ENCODE measurements around the gene MYOT.
"Not testable (repeated sequence)": the region's sequence is repeated elsewhere in the genome, so short reads cannot be mapped to it uniquely, and the experiment has no call there.

Gene MYOT

DNA sequence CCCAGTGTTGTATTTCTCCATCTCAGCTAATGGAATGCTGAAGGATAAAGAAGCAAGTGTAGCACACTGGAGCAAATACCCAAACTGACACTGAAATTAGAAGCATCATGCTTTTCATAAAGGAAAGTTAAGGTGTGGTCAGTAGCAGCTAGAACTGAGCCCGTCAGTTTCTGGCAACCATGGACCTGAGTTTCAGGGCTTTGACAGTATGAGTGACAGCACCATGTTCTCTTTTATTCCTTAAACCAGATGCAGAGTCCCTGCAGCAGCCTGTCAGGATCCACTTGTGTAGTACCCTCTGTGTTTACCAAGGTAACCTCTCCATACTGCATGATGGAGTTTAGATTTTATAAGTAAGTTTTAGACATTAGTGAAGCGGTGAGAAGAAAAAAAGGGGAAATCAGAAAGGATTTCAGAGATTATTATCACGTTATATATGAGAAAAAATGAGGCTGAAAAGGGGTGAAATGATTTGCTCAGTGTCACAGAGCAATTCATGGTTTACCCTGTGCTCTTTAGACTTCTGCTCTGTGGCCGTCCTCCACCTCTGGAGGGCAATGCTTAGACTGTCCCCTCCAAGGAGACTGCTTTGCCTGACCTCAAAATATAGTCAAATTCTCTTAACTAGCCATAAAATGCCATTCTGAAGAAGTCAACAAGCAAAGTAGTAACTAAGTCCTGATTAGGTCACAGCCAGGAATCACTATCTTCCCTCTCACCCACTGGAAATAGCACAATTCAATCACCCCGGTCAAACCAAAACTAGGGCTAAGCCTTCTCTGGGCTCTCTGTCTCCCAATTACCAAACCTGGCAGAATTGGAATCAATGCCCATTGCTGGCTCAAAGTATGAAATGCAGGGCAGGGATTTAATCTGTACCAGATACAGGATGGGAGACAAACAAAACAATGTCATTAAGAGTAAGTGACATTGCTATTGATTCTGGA lies 10.5 kb upstream of the MYOT start:
- DNase-seq: no peak

DNA sequence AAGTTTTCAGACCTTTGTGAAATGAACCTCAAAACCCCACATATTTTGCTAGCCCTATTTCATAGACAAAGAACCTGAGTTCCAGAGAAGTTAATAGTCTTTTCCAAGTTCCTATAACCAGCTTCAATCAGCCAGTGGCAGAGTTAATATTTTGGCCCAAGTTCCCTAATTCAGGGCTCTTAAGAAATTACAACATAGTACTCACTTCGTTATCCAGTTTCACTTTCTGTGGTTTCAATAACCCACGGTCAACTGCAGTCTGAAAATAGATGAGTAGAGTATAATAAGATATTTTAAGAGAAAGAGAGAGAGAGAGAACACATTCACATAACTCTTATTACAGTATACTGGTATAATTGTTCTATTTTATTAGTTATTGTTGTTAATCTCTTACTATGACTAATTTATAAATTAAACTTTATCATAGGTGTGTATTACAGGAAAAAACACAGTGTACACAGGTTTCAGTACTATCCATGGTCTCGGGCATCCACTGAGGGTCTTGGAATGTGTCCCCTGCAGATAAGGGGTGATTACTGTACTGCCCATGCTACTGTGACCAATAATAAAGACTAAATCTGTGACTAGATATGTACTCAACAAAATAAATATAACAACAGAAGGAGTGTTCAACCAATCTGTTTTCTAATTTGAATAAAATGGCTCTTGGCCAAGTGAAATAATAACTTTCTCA lies 9.3 kb upstream of the MYOT start:
- no peak for DNase-seq

DNA sequence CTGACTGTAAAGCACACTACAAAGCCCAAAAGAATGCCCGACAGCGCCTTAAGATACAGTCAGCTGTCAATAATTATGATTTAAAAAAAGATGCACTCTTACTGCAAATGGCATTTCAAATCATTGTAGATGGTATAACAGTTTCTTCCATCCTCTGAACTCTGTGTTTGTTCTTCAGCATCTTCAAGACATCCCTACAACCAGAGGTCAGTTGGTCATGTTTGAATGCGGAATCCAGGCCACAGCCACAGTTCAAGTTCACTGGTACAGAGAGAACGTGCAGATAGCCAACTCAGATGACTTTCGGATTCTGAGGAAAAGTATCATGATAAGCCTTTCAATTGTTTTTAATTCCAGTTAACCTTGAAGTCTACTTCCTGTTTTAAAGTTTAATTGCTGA lies 8.7 kb upstream of the MYOT start:
- DNase-seq: no peak

DNA sequence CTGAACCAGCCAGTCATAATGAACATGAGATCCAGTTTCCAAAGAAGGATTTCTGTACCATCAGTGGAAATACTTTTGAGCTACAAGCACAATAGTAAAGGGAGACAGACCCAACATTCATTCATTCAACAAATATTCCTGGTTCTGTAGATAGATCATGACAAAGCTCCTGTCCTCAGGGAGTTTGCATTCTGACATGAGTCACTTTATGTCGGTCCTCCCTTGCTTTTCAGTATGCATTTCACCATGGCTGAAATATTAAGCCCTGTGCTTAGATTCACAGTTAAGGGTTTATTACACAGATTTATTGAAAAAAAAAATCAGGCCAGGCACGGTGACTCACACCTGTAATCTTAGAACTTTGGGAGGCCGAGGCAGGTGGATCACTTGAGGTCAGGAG lies 5.4 kb upstream of the MYOT start:
- DNase-seq: no peak

DNA sequence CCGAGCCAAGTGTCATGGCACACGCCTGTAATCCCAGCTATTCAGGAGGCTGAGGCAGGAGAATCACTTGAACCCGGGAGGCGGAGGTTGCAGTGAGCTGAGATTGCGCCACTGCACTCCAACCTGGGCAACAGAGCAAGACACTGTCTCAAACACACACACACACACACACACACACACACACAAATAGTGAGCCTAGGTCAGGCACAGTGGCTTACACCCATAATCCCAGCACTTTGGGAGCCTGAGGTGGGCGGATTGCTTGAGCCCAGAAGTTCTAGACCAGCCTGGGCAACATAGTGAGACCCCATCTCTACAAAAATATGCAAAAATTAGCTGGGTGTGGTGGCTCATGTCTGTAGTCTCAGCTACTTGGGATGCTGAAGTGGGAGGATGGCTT lies 4.0 kb upstream of the MYOT start:
- DNase-seq: not testable (repeated sequence)

DNA sequence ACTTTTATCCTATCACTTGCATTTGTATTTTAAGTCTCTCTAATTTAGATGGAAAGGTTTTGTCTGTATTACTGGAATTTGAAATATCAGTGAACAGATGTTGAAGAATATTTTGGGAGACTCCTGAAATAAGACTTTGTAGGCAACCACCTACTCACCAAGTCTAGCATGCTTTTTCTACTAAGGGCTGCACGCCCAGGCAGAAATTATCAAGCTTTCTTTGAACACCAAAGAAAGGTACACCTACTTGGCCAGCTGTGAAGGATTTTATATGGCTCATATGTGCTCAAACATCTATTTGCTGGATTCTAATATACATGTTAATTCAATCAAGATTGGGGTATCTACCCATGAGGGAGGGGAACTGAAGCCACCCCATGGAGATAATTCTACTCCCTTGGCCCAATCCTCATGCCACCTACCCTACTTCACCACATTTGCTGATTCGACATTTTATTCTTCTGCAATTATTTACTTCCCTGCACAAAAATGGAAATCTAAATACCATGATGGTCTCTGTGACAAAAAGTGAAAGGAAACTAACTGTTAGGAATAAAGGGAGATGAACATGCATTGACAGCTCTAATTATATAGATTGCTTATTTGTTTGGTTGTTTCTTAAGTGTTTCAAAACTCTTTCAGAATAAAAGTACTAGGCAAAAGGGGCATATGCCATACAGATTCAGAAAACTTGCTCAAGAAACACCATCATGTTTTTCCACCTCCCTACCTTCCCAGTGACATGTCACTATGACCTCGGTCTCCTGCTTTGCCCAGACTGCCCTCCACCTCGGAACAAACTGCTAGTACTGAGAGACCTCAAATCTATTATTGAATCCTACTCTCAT lies 895 bp upstream of the MYOT start:
- no peak for DNase-seq

DNA sequence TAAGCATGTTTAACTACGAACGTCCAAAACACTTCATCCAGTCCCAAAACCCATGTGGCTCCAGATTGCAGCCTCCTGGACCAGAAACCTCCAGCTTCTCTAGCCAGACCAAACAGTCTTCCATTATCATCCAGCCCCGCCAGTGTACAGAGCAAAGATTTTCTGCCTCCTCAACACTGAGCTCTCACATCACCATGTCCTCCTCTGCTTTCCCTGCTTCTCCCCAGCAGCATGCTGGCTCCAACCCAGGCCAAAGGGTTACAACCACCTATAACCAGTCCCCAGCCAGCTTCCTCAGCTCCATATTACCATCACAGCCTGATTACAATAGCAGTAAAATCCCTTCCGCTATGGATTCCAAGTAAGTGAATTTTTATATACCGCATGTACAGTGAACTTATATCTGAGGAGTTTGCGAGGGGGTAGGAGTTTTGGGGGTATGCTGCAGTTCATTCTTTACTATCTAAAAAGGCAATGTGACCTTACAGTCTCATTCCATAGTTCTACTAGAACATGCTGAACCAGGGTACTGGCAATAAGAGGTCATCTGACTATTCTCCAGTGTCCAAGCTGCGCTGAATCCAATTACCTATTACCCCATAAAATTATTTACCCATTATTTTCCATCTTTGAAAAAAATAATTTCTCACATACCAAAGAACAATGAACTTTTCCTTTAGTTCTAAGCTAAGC lies 3.1 kb downstream of the MYOT start:
- DNase-seq: no peak

DNA sequence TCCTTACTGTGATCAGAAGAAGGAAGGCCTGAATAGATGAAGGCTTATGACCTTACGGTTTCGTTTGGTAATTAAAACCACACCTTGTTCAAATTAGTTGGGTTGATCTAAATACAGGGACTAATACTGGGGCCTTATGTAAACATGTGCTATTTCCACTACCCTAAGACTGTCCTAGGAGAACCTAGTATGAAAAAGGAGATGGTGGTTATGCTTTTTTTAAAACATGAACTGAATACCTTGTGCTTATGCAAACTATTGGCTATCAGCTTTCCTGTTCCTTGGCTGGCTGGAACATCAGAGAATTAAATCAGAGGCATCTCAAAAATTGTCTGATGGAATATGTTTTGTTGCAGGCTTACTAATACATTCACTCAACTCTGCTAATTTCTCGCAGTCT lies 3.9 kb downstream of the MYOT start:
- DNase-seq: no peak

DNA sequence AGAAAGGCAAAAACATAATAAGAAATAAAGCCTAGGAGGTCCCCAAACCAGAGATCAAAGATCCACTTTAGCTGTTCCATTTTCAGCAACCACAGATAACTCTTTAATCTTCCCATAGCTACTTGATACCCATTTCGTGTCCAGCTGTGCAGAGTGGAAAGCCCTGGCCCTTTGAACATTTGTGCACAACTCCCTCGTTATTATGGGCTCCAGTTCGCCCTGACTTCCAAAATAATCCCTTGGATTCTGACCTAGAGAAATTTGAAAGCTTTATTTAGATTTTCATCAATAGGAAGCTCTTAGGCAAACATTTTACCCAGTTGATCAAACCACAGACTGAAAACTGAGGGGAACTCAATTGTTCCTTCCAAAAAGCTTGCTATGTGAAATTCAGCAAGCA lies 4.8 kb downstream of the MYOT start:
- DNase-seq: no peak

DNA sequence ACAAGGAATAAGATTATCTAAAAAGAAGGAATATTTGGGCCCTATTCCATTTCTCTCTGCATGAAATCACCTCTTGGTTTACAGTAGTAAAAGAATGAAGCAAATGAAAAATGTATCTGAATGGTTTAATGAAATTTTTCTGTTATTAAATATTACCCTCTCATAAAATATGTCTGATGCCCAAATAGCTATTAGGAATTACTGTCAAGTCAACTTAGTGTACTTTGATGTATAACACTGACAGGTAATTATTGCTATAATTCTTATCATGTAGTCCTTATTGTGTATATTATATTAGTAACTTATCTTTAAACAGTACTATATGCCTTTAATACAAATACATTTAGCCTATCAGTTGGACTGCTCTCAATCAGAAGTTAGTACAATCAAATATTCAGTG lies 8.4 kb downstream of the MYOT start:
- DNase-seq: no peak

DNA sequence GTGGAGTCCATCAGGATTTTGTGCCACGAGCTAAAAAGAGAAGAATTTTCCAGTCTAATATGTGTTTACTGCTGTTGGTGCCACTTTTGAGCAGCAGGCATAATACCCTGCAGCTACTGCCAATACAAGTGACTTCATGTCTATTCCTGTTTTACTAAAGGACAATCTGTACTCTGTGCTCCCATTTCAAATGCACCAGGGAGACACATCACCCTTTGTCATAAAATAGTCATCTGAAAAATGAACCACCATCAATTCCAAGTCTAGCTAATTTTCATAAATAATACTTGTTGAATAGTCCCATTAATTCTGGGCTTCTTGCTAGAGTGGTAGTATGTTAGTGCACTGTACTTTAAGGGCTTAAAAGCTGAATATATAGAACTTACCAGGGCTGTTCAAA lies 12.7 kb downstream of the MYOT start:
- DNase-seq: no peak

DNA sequence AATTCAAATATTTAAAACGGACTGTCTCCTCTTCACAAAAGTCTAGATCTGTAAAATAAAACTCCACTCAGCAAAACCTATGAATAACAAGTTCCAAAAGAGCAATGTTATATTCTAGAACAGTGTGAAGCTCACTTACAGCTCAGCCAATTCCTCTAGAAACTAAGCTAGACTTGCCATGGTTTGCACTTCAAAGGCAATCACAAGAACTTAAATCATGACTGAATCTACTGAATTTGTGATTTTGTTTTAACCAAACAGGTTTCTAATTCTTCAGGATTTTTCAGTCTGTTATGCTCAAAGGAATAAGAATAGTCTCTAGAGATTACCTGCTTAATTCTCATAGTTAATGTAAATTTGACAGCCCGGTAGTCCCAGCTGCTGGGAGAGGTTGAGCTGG lies 20.2 kb downstream of the MYOT start:
- DNase-seq: no peak

DNA sequence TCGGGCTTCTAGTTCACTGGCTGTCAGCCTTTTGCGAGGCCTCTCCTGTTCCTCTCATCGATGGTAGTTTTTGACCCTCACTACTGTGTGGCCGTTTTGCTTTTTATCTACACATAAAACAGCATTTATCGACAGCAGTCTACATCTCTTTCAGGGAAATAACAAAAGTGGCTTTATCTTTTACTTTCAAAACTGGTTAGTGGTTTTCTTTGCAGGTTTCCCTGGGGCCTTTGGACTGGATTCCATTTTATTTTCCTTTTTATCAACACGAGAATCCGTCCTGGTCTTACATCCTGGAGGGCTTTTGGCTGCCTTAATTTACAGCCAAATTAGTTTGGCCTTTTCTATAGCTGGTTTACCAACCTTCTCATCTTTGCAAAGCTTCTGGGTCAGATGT lies 20.8 kb downstream of the MYOT start:
- DNase-seq: no peak

DNA sequence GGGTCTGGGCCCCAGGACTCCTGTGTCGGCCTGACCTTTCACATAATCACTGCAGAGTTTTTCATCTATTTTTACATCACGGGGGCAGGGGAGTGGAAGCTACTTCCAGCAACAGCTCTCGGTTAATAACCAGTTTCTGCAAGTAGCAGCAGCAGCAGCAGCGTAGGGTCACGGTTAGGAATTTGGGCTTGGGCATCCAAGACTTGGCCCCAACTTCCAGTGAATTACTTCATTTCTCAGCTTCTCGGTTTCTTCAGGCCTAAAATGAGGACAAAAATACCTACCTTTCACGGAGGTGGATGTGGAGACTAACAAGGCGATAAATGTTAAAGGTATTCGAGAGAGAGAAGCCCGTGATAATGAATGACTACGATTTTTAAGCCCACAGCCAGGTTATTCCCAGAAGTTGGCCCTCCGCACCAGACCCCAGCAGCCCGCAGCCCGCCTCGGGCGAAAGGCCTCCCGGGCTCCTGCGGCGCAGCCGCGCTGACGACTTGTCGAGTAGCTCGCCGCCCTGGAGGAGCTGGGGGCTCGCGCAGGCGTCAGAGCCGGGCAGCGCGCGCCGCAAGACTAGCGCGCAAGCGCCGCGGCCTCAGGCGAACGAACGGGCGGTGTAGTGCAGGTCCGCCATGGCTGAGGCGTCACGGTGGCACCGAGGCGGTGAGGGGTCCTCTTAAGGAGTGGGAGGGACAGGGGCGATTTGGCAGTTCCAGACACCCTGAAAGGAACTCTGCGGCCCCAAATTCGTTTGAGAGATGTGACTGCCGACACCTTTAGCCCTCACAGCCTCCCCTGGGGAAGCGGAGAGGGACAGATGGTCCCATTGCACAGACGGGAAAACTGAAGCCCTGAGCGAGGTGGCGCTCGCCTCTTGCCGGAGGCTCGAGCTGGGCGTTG lies 21.5 kb downstream of the MYOT start, which contains the start of gene PKD2L2:
Gene PKD2L2, plus strand, starts transcription at position 595 of the 897 bp plus-strand sequence. Its CDS starts 35 bp downstream, at position 630.
- DNase-seq: no peak

DNA sequence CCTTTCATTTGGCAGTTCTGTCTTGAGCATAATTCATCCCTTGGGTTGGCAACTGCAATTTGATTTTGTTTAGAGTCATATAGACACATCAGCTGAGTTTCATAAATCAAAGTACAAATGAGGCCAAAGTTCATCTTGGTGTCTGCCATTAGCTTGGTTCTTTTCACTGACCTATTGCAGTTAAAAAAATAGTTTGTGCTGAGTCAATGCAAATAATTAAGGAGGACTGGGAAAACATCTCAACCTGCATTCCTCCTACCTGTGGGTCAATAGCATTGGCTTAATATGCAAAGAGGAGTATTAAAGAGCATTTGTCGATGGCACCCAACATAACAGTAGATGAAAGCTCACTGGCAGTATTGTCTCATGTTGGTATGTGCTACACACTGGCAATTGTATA lies 23.2 kb downstream of the MYOT start:
- no peak for DNase-seq

DNA sequence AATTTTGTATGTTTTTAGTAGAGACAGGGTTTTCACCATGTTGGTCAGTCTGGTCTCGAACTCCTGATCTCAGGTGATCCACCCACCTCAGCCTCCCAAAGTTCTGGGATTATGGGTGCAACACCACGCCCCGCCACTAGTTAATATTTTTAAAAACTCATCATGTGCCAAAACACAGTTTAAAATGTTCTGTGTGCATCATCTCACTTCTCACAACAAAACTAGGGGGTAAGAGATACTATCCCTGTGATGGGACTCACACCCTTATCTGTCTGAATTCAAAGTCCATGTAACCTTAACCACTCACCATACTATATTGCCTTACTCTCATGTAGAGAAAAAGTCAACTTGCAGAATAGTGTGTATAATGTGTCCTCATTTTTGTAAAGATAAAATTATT lies 24.2 kb downstream of the MYOT start:
- no peak for DNase-seq

DNA sequence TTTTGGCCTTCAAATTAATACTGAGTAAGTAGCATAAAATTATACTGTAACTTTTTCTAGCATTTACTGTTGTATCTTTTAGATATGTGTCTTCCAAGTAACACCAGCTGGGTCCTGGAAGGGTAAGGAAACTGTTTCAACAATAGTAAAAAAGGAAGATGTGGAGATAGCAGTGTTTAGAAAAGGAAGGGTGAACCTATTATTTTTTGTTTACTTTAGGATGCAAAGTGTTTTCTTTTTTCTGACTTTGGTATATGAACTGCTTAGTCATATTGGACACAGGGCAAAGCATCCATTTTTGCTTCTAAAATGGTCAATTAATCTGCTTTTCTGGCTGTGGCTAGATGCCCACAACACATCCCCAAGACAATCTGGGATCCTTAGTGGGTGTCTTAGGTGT lies 26.9 kb downstream of the MYOT start:
- DNase-seq: no peak

DNA sequence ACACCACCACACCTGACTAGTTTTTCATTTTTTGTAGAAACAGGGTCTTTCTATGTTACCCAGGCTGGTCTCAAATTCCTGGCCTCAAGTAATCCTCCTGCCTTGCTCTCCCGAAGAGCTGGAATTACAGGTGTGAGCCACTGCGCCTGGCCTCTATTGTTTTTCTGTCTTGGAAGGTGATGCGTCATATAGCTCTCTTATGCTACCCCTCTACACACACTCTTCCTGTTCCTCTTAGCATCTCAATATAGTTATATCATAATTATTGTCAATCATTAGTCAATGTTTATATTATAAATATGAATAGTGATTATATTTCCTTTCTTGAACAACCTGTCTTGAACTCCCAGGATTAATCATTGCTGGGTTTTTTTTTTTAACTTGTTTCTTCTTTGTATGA lies 28.9 kb downstream of the MYOT start:
- DNase-seq: no peak

DNA sequence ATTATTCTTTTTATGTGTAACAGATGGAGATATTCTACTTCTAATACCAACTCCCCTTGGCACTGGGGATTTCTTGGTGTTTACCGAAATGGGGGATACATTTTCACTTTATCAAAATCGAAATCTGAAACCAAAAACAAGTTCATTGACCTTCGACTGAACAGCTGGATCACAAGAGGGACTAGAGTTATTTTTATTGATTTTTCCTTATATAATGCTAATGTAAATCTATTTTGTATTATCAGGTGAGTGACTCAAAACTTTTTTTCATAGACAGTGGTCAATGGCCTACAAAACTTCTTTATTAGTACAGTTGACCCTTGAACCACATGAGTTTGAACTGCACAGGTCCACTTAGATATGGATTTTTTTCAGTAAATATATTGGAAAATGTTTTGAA lies 31.8 kb downstream of the MYOT start:
- DNase-seq: no peak

DNA sequence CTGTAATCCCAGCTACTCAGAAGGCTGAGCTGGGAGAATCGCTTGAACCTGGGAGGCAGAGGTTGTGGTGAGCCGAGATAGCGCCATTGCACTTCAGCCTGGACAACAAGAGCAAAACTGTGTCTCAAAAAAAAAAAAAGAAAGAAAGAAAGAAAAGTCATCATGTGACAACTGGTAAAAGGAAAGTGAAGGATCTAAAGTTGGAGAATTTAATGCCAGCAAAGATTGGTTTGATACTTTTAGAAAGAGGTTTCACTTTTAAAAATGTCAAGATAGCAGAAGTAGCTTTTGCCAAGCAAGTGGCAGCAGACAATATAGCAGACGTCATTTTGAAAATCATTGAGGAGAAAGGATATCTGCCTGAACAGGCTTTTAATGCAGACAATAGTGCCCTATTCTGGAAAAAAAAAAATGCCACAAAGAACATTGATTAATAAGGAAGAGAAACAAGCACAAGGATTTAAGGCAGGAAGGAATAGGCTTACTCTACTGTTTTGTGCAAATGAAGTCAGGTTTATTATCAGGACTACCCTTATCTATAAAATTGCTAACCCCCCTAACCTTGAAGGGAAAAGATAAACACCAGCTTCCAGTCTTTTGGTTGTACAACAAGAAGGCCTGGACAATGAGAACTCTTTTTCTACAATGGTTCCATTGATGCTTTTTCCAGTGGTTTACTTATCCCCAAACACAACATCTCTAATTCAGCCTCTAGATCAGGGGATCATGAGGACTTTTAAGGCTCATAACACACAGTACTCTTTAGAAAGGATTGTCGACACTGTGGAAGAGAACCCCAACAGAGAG lies 33.6 kb downstream of the MYOT start:
- DNase-seq: no peak
